Right hindlimb (tissue), 1 donor: ENCODE data around the gene ITGB7.

Experiments
- DNase-seq: peaks from one replicate; pipeline ENCODE4 v3.0.0-alpha.2; 2018

The ITGB7 gene

DNA sequence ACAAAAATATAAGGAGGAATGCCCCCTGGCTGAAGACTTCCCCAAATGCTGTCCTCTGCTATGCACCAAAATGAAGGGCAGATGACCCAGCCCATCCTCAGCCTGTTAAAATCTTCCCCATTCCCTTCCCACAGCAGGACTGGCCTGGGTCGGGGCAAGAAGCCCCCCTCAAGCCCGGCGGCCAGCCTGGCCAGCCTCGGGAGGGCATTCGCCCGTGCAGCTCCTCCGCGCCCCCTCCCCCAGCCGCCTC lies 24.5 kb upstream of the ITGB7 start:
- DNase-seq = no peak

DNA sequence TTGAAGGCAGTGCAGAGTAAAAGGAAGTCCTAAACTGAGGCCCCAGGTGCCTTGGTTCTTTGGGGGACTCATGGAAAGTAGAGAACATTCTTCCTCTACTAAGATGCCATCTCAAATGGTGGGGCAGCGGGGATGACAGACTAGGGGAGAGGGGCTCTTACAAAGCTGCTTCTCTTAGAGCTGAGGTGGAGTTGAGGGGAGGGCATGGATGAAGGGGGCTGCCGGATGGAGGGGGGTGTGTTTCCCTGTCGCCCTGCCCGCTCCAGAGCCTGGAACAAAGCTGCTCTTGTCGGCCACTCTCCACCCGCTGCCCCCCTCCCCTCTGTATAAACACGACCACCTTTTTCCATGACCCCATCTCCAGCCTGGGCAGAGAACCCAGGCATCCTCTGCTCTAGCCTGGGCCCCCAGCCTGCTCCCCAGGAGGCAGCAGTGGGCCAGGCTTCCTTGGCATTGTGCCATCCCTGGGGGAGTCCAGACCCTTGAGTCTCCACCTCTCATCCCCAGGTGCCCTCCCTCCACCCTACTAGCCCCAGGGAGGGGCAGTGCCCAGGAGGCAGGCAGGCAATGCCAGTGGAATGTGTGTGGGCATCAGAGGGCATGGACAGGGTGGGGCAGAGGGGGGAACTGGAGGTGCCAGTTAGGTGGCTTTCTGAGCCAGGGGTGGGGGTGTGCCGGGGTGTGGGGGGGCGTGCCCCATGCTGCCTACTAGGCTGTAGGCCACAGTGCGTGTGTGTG lies 23.2 kb upstream of the ITGB7 start:
- peak; percentile 64 for DNase-seq

DNA sequence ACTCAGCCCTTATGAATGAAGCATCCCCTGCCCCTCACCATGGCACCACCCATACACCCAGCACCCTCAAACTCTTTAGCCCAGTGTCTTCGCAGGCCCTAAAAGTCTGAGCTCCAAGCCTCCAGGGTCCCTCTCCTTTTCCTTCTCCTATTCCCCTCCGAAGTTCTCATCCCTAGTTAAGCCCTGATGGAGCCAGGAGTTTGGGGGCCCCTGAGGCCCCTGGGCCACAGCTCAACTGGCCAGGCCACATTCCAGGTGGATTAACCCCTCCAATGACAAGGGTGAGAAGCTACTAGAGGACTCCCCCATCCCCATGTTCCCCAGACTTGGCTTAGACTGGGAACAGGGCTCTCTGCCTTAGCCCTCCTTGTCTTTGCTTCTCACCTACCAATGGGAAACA lies 22.4 kb upstream of the ITGB7 start:
- no peak for DNase-seq

DNA sequence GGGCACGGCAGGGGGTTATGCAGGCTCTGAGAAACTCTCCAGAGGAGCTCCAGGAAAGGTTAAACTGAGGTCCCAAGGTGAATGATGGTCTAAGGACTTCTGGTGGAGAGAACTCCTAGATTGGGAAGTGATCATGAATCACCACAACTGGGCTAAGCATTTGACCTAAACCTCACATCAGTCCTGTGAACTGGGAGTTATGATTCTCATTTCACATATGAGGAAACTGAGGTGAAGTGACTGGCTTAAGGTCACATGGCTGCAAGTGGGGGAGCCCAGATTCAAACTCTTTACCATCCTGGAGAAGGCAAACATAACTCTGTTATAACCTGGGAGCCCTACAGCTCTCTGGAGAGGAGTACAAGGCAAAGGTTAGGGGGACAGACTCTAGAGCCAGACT lies 20.8 kb upstream of the ITGB7 start:
- no peak for DNase-seq

DNA sequence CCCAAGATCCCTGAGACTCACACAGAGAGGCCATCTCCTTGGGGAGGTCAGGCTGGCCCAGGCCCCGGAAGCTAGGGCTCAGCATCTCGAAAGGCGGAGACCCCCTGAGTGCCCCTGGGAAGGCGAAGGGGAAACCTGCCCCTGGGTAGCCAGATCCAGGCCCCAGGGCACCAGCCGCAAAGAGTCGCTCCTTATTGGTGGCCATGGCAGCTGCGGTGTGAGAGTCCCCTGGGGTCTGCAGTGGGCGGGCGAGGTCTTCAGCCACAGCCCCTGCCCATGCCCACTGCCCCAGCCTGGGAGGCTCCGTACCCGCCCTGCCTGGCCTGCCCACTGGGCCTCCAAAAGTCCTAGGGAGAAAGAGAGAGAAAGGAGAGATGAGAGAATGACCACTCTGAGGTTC lies 20.3 kb upstream of the ITGB7 start:
- no peak for DNase-seq

DNA sequence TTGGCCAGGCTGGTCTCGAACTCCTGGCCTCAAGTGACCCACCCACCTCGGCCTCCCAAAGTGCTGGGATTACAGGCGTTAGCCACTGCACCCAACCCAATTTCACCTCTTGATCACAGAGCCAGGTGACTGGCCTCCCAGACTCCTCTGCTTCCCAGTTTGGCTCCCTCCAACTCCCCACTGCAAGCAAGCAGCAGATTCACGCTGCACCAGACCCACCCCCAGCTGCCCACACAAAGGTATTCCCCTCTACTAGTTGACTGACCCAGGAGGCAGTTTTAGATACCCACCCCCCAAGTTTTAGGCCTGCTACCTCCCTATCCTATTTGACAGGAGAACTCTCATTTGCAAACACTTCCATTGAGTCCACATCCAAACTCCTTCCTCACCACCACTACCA lies 19.8 kb upstream of the ITGB7 start:
- no peak for DNase-seq

DNA sequence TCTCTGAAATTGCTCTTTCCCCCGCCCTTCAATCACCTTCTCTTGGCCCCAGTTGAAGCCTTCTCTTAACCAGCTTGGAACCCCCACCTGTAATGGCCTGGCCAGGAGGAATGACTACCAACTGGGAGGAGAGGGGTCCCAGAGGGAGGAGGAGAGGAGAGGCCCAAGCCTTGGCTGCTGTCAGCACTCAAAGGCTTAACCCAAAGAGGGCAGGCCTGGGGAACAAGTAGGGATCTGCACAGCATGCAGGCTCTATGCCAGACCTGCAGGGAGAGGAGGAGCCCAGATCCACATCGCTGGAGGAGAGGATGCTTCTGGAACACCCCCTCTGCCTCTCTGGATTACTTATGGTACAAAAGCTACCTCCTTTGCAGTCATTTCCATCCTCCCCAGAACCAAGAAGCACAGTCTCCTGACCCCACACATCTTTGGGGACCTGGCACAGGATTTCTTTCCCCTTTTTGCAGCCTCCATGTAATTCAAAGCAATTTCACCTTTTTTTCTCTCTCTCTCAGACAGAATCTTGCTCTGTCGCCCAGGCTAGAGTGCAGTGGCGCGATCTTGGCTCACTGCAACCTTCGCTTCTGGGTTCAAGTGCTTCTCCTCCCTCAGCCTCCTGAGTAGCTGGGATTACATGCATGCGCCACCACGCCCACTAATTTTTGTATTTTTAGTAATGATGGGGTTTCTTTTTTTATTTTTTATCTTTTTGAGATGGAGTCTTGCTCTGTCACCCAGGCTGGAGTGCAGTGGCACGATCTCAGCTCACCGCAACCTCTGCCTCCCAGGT lies 18.8 kb upstream of the ITGB7 start:
- peak; percentile 52 for DNase-seq

DNA sequence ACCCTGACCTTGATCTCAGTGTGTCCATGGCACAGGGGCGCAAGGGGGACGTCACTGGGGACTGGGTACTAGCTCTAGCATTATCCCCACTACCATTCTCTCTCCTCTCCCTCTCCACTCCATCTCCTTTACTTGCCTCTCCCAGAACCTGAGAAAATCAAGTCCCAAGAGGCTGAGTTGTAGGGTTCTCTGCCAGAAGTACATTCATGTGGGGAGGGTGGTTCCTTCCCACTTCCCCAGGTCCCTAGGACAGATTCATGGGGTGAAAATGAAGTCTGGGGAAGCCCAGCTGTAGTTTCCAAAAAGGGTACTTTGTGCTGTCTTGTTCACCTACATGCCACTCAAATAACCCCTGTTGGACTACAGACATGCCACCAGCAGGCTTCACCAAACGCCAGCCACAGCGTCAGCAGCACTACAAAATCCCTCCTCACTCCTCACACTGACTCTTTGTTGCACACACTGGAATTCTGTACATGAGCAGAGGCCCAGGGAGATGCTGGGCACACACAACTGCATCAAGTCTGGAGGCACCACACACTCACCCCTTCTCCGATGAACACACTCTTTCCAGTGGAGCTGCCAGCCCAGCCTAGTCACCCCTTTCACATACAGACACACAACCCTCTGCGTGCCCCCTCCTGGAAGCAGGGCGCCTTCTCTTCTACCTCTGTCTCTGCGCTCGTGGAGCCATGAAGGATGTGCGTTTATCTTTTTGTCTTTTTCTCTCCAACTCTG lies 18.0 kb upstream of the ITGB7 start:
- DNase-seq = peak; percentile 84

DNA sequence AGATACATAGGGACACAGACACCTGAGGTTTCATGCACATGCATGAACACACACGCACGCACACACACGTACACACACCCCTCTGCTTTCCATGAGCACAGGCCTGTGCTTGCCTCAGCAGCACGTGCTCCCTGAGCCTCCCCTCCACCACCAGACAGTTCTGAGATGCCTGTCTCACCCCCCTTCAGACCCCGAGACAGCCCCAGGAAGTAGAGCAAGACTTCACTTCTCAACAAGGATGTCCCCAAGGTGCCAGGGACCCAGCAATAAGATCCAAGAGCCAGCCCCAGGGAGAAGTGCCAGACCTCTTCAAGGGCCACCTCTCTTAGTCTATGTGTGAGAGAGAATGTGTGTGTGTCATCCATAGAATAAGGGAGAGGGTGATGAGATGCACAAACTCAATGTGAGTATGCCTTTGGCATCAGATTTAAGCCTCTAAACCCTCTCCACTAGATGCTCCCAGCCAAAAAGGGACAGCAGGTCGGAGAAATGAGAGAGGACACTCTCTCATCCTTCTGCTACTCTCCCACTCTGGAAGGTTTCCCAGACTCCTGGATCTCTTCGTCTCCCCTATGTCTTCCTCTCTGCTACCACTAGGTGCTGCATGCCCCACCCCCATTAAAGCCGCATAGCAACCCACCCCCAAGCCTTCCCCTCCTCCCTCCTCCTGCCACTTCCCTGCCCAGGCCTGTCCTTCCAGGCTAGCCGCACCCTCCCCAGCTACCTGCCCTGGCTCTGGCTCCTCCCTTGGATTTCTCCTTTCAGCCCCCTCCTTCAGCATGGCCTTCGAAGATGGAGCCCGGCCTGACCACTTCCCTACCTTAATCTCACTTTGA lies 17.2 kb upstream of the ITGB7 start:
- DNase-seq = peak; percentile 46

DNA sequence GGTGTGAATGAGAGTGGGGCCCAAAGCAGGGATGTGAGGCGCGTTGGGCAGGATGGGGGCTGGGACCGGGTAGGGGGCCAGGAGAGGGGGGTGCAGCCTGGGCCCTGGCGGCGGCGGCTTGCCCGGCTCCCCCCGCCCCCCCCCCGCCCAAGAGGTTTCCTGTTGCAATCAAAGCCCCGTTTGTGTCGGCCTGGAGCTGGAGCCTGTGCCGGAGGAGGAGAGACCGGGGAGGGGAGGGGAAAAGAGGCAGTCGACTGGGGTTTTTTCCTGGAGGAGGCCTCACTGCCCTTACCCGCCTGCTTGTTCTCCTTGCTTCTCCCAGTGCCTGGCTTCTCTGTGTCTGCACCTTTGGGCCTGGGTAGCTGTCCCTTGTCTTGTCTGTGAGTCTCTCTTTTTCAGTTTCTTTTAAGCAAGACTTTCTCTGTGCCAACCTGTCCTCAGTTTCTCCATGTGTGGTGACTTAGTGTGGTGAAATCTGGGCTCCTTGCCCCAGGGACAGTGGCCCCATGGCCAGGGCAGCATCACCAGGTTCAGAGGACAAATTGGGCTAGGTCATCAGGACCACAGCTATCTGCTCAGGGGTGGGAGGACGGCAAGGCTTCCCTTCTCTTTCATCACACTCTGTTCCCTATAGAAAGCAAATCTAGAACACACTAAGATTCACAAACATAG lies 16.5 kb upstream of the ITGB7 start:
- DNase-seq = peak; percentile 86

DNA sequence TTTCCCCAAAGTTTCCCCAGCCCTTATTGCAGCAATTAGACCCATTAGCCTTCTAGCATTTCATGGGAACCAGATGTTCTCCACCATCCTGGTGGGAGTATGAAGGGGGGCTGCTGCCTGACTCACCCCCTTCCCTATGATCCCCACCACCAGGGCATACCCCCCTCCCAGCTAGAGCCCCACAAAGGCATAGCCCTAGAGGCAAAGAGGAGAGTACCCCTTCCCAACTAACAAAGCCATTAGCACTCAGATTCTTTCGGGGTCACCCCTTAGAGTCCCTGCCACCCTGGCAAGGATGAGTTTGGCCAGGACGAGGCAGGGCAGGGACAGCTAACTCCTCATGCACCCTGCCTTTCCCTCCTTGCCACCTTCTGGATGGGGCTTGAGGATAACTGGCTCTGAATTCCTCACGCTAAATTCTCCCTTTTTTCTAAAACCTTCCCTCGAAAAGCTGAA lies 15.8 kb upstream of the ITGB7 start:
- no peak for DNase-seq

DNA sequence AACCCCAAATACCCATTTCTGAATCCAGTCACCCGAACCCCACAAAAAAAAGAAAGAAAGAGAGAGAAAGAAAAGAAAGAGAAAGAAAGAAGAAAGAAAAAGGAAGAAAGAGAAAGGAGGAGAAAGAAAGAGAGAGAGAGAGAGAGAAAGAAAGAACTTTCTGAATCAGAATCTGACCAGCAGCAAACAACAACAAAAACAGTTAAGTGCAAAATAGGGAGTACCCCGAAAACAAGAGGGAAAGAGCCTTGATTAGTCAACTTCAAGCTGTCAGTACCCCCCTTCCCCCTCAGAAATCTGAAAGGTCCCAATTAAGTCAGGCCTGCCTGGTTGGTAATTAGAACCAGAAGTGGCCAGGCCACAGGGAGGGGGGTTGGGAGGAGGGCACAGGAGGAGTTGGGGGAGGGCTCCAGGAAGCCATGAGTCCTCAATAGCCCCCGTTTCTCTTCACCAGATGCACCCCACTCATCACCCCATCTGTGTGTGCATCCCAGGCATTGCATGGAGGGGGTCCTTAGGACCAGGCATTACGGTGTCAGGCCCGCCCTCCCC lies 15.2 kb upstream of the ITGB7 start:
- DNase-seq = no peak

DNA sequence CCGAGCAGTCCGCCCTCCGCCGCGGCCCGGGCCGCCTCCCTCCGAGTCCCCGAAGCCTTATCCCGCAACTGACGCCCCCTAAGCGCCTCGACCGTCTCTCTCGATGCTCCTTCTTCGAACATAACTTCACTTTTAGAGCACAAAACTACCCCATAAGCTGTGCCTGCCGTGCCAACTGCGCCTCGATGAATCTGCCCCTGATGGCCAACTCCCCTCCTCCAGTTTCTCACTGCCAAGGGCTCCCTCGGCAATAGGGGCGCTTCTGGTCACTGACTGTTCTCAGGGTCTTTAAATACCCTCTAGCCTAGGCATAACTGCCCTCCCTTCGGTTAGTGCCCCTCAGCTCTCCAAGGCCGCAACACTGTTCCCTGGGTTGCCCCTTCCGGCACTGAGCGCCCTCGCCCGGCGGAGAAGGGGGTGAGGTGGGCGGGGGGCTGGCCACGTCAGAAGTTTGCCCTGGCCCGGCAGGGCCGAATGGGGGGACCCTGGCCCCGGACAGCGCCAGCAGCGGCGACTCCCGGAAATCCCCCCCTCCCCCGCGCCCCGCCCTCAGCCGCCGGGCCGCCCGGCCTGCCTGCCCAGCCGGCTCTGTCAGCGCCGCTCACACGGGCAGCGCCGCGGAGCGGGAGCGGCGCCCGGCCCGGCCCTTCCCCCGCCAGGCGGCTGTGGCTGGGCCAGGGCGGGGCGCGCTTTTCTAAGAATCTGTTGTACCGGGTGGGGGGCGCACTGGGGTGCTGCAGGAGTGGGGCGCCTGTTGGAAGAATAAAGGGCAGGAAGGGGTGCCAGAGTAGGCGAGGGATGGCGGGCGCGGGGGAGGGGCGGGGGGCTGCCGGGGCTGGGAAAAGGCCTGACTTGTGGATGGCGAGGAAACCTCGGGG lies 14.4 kb upstream of the ITGB7 start:
- peak; percentile 87 for DNase-seq

DNA sequence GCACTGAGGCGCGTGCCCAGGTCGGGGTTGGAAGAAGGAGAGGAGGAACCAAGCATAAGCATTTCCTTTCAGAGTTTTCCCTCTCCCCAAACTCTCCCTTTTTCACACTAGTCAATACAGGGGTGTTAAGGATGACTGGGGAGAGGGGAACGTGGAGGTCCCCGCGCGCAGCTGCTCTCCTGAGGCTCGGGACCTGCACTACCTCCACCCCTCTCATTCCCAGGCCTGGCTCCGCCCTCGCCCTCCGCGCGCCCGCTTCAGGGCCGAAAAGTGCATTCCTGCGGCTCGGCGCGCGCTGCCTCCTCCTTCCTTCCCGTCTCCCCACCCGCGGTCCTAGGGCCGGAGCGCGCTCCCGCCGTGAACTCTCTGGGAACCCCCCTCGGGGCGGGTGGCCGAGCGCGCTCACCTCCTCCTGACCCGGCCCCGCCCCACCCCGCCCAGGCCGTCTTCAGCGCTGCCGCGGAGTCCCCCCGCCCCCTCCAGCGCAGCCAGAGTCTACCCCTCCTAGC lies 13.7 kb upstream of the ITGB7 start:
- peak; percentile 96 for DNase-seq

DNA sequence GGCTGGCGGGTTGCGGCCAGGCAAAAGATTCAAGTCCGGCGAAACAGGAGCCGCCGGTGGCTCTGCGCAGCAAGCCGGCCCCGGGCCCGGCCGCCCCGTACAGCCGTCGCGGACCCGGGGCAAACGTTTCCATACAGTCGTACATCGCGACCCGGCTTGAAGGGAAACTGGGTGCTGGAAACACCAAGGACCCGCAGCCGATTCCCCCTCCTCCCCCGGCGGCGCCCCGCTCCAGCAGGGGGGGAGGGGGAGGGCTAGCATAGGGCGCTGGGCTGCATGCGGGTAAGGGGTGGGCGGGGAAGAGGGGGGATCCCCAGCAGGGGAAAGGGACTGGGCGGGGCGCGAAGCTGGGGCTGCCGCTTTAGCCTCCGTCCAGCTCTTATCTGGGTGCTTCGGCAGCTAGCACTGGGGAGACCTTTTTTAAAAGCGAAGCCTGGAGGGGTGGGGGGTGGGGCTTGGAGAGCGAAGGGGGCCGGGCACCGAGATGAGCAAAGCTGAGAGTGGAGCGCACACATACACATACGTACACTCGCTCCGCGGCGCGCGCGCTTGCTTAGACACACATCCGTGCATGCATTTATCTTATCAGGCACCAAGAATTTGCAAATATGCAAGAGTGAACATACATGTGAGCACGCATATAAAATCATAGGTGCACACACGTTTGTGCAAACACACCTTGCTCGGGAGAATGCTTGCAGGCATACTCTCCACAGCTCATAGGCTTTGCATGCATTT lies 13.1 kb upstream of the ITGB7 start:
- DNase-seq = peak; percentile 86

DNA sequence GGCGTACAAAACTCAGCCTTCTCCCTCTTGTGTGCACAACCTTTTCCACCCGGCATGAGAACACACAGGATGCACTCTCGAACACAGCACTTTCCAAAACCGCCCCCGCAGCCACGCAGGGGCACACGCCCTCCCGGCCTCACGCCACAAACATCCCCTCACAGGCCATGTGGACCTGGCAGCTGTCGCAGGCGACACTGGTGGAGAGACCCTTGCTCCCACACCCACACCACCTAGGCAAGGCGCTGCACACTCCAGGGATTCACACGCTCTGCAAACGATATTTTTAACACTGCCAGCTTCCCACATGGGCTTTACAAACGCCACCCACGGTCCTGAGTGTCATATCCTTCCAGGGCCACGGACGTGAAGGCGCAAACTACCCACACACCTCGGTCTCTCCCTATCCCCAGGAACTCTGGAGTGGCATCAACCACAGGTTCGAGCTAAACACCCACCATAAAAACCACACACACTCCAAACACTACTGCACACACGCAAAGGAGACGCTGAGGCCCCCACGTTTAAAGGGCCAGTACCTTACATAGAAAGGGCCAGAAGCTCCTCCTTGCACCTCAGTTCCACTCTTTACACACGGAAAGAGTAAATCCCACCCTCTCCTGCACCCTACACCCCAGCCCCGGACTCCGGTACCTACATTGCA lies 12.4 kb upstream of the ITGB7 start:
- no peak for DNase-seq

DNA sequence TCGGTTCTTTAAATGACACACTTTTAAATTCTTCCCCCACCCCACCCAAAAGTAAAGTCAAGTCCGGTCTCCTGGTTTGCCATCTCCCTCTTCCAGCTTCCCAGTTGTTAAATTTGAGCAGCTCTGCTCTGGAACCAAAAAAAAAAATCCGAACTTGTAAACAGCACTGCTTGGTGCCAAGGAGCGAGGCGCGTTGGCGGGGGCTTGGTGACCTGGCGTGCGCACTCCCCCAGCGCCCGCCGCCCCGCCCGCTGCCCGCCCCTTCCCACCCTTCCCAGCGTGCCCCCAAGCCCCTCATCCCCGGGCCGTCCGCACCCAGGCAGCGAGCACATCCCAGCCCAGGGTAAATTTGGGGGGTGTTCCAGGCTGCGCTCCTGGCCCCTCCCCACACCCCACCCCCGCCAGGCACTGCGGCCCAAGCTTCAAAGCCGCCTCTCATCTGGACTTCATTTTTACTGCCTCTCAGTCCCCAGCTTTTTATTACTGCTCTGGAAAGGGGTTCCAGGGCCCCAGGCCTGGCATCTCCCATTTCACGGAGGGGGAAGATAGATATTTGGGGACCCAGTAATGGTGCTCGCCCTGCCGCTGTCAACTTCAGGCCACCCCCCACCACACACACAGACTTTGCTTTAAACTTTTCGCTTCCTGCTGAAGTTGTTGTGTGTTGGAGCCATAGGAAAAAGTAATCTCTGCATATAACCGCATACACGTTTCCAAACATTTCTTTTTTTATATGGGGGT lies 11.7 kb upstream of the ITGB7 start:
- DNase-seq = peak; percentile 80

DNA sequence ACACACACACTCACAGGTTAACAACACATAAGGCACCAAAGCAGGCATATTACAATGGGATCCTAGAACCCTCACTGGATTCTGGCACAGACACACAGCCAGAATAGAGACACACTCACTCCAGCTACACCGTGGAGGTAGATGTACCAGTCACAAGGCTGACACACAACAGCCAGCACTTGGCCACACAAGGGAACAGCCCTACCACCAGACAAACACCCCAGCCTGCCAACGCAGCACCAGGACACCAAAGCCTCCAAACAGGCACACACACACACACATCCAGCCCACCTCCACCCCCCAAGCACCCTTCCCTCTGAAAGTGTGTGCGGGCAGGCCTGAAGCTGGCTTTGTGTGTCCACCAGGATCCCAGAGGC lies 10.9 kb upstream of the ITGB7 start:
- no peak for DNase-seq
